Panc1 (cell line): Measurements from ENCODE around the gene CNPY2.

ENCODE experiments used
- CTCF ChIP-seq: fragments of 450-650 bp; IDR thresholded peaks from 2 replicates; pipeline ENCODE4 v1.5.1; 2017; ENCODE audit warnings: mild to moderate bottlenecking
- POLR2AphosphoS5 ChIP-seq: IDR thresholded peaks from 2 replicates; pipeline ENCODE4 v1.6.1; 2012; ENCODE audit warnings: mild to moderate bottlenecking, low read depth, low read length, moderate library complexity
- REST ChIP-seq, 2 experiments: IDR thresholded peaks; 2 replicates each; pipeline ENCODE4 v1.6.1; 2011 to 2012; ENCODE audit warnings: low read depth in 2 of 2, control low read depth in 1 of 2, low read length in 1 of 2, mild to moderate bottlenecking in 1 of 2, moderate library complexity in 1 of 2; ENCODE audit not compliant: insufficient read depth in 1 of 2
- TCF7L2 ChIP-seq: IDR thresholded peaks from 2 replicates; pipeline ENCODE4 v1.6.1; 2011; ENCODE audit warnings: mild to moderate bottlenecking, low read depth, low read length, inconsistent platforms

- TF ChIP-seq TCF7L2 (no peak), REST (IDR thresholded peaks at IDR 0.05; ENCODE audit: insufficient read depth in 1 of 2, low read depth in 2 of 2, low read length in 1 of 2) (no peak), CTCF (no peak), POLR2AphosphoS5 (no peak)
These were observed 15.2 kb upstream of the CNPY2 start for GRCh38 chr12:56330936-56331490.
